HUES6 (cell line): ENCODE measurements around the gene MTMR2.

Experiments used
- H3K27ac ChIP-seq: 2 replicates; pipeline ENCODE4 v1.7.0; 2013; ENCODE audit warnings: low read depth, mild to moderate bottlenecking, low read length, inconsistent platforms
- H3K27me3 ChIP-seq: 2 replicates; pipeline ENCODE4 v1.6.1; 2013; ENCODE audit warnings: low read length; ENCODE audit not compliant: control insufficient read depth, insufficient read depth
- H3K36me3 ChIP-seq: 2 replicates; pipeline ENCODE4 v1.6.1; 2013; ENCODE audit warnings: low read length; ENCODE audit not compliant: control insufficient read depth, insufficient read depth
- H3K4me1 ChIP-seq: 2 replicates; pipeline ENCODE4 v1.6.1; 2013; ENCODE audit warnings: low read length; ENCODE audit not compliant: control insufficient read depth, insufficient read depth
- H3K4me3 ChIP-seq: 2 replicates; pipeline ENCODE4 v1.5.1; 2013; ENCODE audit warnings: low read depth, low read length
- H3K9ac ChIP-seq: one replicate; pipeline ENCODE4 v1.6.1; 2013; ENCODE audit warnings: mild to moderate bottlenecking, low read length
- H3K9me3 ChIP-seq: 2 replicates; pipeline ENCODE4 v1.6.1; 2013; ENCODE audit warnings: low read depth, low read length; ENCODE audit not compliant: control insufficient read depth, insufficient read depth

MTMR2 gene

GRCh38 chr11:95931916-95932315, 8.0 kb upstream of the MTMR2 start:
- H3K9me3 ChIP-seq: peaks cover 4% of the 10 kb centered on the region
- no peak overlapping the region for H3K9ac ChIP-seq
- H3K27me3 ChIP-seq: no peaks in the 10 kb centered on the region
- H3K27ac ChIP-seq: no peak overlapping the region
- H3K36me3 ChIP-seq: no peaks in the 10 kb centered on the region
- H3K4me1 ChIP-seq: no peaks in the 10 kb centered on the region
- H3K4me3 ChIP-seq: no peak overlapping the region

- Histone ChIP-seq H3K27ac (no peak overlapping the region), H3K9me3 (no peaks in the 10 kb centered on the region; the same call in 1 of the 2 replicates), H3K27me3 (no peaks in the 10 kb centered on the region), H3K4me3 (no peak overlapping the region), H3K36me3 (no peaks in the 10 kb centered on the region), H3K4me1 (no peaks in the 10 kb centered on the region), H3K9ac (no peak overlapping the region)
Measured at GRCh38 chr11:95930948-95931347, 7.0 kb upstream of the MTMR2 start.

GRCh38 chr11:95926726-95927125, 2.8 kb upstream of the MTMR2 start:
- H3K4me1 ChIP-seq: peaks cover 16% of the 10 kb centered on the region
- no peak overlapping the region for H3K9ac ChIP-seq
- no peaks in the 10 kb centered on the region for H3K36me3 ChIP-seq
- H3K27ac ChIP-seq: no peak overlapping the region
- no peaks in the 10 kb centered on the region for H3K9me3 ChIP-seq
- no peaks in the 10 kb centered on the region for H3K27me3 ChIP-seq
- H3K4me3 ChIP-seq: no peak overlapping the region

- peaks cover 16% of the 10 kb centered on the region for H3K4me1 ChIP-seq
- H3K4me3 ChIP-seq: peak overlapping the region; percentile 81
- no peaks in the 10 kb centered on the region for H3K9me3 ChIP-seq
- H3K27ac ChIP-seq: peak overlapping the region; percentile 93
- H3K27me3 ChIP-seq: no peaks in the 10 kb centered on the region
- no peaks in the 10 kb centered on the region for H3K36me3 ChIP-seq
- peak overlapping the region; percentile 95 for H3K9ac ChIP-seq
Measured at GRCh38 chr11:95925011-95925410, 1.1 kb upstream of the MTMR2 start.

- no peaks in the 10 kb centered on the region for H3K27me3 ChIP-seq
- H3K36me3 ChIP-seq: no peaks in the 10 kb centered on the region
- peaks cover 16% of the 10 kb centered on the region for H3K4me1 ChIP-seq
- H3K27ac ChIP-seq: peak overlapping the region; percentile 93
- peak overlapping the region; percentile 95 for H3K9ac ChIP-seq
- H3K9me3 ChIP-seq: no peaks in the 10 kb centered on the region
- H3K4me3 ChIP-seq: peak overlapping the region; percentile 81
Measured at GRCh38 chr11:95924414-95924760, 480 bp upstream of the MTMR2 start.

- Histone ChIP-seq H3K4me1 (peaks cover 16% of the 10 kb centered on the region), H3K9me3 (no peaks in the 10 kb centered on the region), H3K27ac (peak overlapping the region; percentile 93; the same call in 1 of the 2 replicates), H3K9ac (peak overlapping the region; percentile 95), H3K36me3 (no peaks in the 10 kb centered on the region), H3K27me3 (no peaks in the 10 kb centered on the region), H3K4me3 (peak overlapping the region; percentile 81)
Measured at GRCh38 chr11:95923439-95923727, 524 bp downstream of the MTMR2 start.

GRCh38 chr11:95922536-95923438, 1.1 kb downstream of the MTMR2 start:
- peak overlapping the region; percentile 93; the same call in 1 of the 2 replicates for H3K27ac ChIP-seq
- peak overlapping the region; percentile 95 for H3K9ac ChIP-seq
- H3K36me3 ChIP-seq: no peaks in the 10 kb centered on the region
- peaks cover 22% of the 10 kb centered on the region for H3K4me1 ChIP-seq
- H3K4me3 ChIP-seq: peak overlapping the region; percentile 81
- H3K9me3 ChIP-seq: no peaks in the 10 kb centered on the region
- H3K27me3 ChIP-seq: no peaks in the 10 kb centered on the region

- peaks cover 29% of the 10 kb centered on the region for H3K4me1 ChIP-seq
- H3K4me3 ChIP-seq: peak overlapping the region; percentile 81; the same call in 1 of the 2 replicates
- no peaks in the 10 kb centered on the region for H3K27me3 ChIP-seq
- H3K27ac ChIP-seq: no peak overlapping the region
- H3K36me3 ChIP-seq: no peaks in the 10 kb centered on the region
- H3K9me3 ChIP-seq: no peaks in the 10 kb centered on the region
- no peak overlapping the region for H3K9ac ChIP-seq
Measured at GRCh38 chr11:95922099-95922498, 1.8 kb downstream of the MTMR2 start.

- Histone ChIP-seq H3K36me3 (no peaks in the 10 kb centered on the region), H3K4me3 (no peak overlapping the region), H3K4me1 (peaks cover 29% of the 10 kb centered on the region), H3K9ac (no peak overlapping the region), H3K27ac (no peak overlapping the region), H3K9me3 (no peaks in the 10 kb centered on the region), H3K27me3 (no peaks in the 10 kb centered on the region)
Measured at GRCh38 chr11:95920460-95921105, 3.3 kb downstream of the MTMR2 start.

- Histone ChIP-seq H3K36me3 (no peaks in the 10 kb centered on the region), H3K4me1 (peaks cover 20% of the 10 kb centered on the region), H3K27ac (no peak overlapping the region)
Measured at GRCh38 chr11:95919514-95919913, 4.4 kb downstream of the MTMR2 start.

GRCh38 chr11:95918720-95919119, 5.2 kb downstream of the MTMR2 start:
- no peak overlapping the region for H3K27ac ChIP-seq
- H3K36me3 ChIP-seq: no peaks in the 10 kb centered on the region
- H3K9ac ChIP-seq: no peak overlapping the region
- no peaks in the 10 kb centered on the region for H3K9me3 ChIP-seq
- H3K4me1 ChIP-seq: peaks cover 20% of the 10 kb centered on the region
- H3K4me3 ChIP-seq: no peak overlapping the region
- H3K27me3 ChIP-seq: no peaks in the 10 kb centered on the region

More at GRCh38 chr11:95919514-95919913, 4.4 kb downstream of the MTMR2 start:
- Histone ChIP-seq H3K4me3 (no peak overlapping the region), H3K9me3 (no peaks in the 10 kb centered on the region), H3K9ac (no peak overlapping the region), H3K27me3 (no peaks in the 10 kb centered on the region)
